Measurements from ENCODE around the gene RAI1. TPM values are rescaled to one million over a fixed set of nuclear protein-coding genes. Genes with fewer than 3 reads are reported as not detected.

RAI1 gene
- total RNA-seq, 3 donors from 2014 or later = 12.9 to 29.2 (median 17.0) TPM

GRCh38 chr17:17648762-17649161 lies 32.5 kb upstream of the RAI1 start:
- TF ChIP-seq, protein P1, sequence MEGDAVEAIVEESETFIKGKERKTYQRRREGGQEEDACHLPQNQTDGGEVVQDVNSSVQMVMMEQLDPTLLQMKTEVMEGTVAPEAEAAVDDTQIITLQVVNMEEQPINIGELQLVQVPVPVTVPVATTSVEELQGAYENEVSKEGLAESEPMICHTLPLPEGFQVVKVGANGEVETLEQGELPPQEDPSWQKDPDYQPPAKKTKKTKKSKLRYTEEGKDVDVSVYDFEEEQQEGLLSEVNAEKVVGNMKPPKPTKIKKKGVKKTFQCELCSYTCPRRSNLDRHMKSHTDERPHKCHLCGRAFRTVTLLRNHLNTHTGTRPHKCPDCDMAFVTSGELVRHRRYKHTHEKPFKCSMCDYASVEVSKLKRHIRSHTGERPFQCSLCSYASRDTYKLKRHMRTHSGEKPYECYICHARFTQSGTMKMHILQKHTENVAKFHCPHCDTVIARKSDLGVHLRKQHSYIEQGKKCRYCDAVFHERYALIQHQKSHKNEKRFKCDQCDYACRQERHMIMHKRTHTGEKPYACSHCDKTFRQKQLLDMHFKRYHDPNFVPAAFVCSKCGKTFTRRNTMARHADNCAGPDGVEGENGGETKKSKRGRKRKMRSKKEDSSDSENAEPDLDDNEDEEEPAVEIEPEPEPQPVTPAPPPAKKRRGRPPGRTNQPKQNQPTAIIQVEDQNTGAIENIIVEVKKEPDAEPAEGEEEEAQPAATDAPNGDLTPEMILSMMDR (IDR thresholded peaks at IDR 0.05) = no peak
- ATAC-seq = no peak
- DNase-seq = no peak
- intact Hi-C loops (cut with DNase I, micrococcal nuclease) = no loop called here
- H3K36me3 ChIP-seq (ENCODE audit: low read depth) = no peaks in the 10 kb centered on the region
- H3K4me1 ChIP-seq (ENCODE audit: low read depth) = no peaks in the 10 kb centered on the region
- no peaks in the 10 kb centered on the region for H3K9me3 ChIP-seq
- H3K4me3 ChIP-seq = no peak overlapping the region

DNA sequence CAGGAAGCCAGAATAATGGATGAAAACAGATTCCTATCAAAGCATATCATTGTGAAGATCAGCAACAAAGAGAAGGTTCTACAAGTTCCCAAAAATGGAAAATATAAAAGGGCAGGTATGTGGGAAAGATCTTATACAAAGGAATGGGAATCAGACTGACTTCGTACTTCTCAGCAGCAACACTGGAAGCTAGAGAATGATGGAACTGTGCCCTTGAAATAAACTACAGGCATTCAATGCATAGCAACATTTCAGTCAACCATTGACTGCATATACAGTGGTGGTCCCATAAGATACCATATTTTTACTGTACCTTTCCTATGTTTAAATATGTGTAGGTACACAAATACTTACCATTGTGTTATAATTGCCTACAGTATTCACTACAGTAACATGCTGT lies 30.3 kb upstream of the RAI1 start:
- Histone ChIP-seq H3K9me3 (no peaks in the 10 kb centered on the region), H3K36me3 (ENCODE audit: low read depth) (no peaks in the 10 kb centered on the region), H3K4me3 (no peak overlapping the region), H3K4me1 (ENCODE audit: low read depth) (no peaks in the 10 kb centered on the region)
- TF ChIP-seq, protein P1 (IDR thresholded peaks at IDR 0.05) = no peak
- intact Hi-C loops (cut with DNase I, micrococcal nuclease) = no loop called here
- no peak for ATAC-seq
- no peak for DNase-seq

- DNase-seq = no peak
- no peak for ATAC-seq
- no peaks in the 10 kb centered on the region for H3K36me3 ChIP-seq (ENCODE audit: low read depth)
- intact Hi-C loops (cut with DNase I, micrococcal nuclease) = no loop called here
- TF ChIP-seq, protein P1 (IDR thresholded peaks at IDR 0.05) = no peak
- H3K9me3 ChIP-seq = no peaks in the 10 kb centered on the region
- H3K4me3 ChIP-seq = no peak overlapping the region
- H3K4me1 ChIP-seq (ENCODE audit: low read depth) = no peaks in the 10 kb centered on the region
Observed at GRCh38 chr17:17653343-17653742, 27.9 kb upstream of the RAI1 start.

DNA sequence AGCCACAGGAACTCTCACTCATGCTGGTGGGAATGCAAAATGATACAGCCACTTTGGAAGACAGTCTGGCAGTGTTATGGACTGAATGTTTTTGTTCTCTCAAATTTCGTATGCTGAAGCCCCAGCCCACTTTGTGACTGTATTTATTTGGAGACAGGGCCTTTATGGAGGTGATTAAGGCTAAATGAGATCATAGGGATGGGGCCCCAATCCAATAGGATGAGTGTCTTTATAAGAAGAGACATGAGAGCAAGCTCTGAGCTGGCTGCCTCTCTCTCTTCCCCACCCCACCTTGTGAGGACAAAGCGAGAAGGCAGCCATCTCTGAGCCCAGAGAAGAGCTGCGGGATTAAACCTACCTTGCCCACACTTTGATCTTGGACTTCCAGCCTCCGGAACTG lies 21.9 kb upstream of the RAI1 start:
- Histone ChIP-seq H3K36me3 (ENCODE audit: low read depth) (no peaks in the 10 kb centered on the region), H3K4me1 (ENCODE audit: low read depth) (no peaks in the 10 kb centered on the region), H3K4me3 (no peak overlapping the region), H3K9me3 (peaks cover 8% of the 10 kb centered on the region)
- TF ChIP-seq, protein P1 (IDR thresholded peaks at IDR 0.05) = no peak
- ATAC-seq = no peak
- intact Hi-C loops (cut with DNase I, micrococcal nuclease) = no loop called here
- DNase-seq = no peak

DNA sequence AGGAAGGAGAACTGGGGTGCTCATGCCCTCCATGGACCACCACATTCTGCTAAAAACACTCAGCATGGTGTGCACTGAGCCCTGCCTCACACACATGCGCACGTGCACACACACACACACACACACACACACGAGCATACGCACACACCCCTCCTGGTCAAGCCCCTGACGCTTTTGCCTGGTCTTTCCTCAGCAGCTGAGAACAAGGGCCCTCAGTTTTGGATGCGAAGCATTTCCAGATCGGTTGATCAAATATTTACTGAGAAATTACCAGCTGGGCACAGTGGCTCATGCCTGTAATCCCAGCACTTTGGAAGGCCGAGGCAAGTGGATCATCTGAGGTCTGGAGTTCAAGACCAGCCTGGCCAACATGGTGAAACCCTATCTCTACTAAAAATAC lies 20.1 kb upstream of the RAI1 start:
- intact Hi-C loops (cut with DNase I, micrococcal nuclease) = no loop called here
- ATAC-seq (no peak), DNase-seq (no peak)
- no peaks in the 10 kb centered on the region for H3K36me3 ChIP-seq (ENCODE audit: low read depth)
- TF ChIP-seq, protein P1 (IDR thresholded peaks at IDR 0.05) = no peak
- H3K4me1 ChIP-seq (ENCODE audit: low read depth) = peaks cover 2% of the 10 kb centered on the region
- H3K9me3 ChIP-seq = peaks cover 8% of the 10 kb centered on the region
- H3K4me3 ChIP-seq = no peak overlapping the region

DNA sequence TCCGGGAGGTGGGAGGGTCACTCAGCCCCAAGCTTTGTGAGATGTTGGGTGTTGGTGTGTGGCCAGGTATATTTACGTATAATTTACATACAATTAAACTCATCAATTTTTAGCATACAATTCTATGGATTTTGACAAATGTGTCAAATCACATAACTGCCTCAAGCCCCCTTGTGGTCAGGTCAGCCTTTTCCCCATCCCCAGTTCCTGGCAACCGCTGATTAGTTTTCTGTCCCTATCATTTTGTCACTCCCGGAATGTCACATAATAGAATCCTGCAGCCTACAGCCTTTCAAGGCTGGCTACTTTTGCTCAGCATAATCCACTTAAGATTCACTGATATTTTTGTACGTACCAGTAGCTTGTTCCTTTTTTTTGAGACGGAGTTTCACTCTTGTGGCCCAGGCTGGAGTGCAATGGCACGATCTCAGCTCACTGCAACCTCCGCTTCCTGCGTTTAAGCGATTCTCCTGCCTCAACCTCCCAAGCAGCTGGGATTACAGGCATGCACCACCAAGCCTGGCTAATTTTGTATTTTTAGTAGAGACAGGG lies 19.3 kb upstream of the RAI1 start:
- TF ChIP-seq, protein P1 (IDR thresholded peaks at IDR 0.05) = no peak
- Histone ChIP-seq H3K4me1 (ENCODE audit: low read depth) (peaks cover 5% of the 10 kb centered on the region), H3K36me3 (ENCODE audit: low read depth) (no peaks in the 10 kb centered on the region), H3K9me3 (peaks cover 8% of the 10 kb centered on the region), H3K4me3 (no peak overlapping the region)
- intact Hi-C loops (cut with DNase I, micrococcal nuclease) = no loop called here
- DNase-seq (no peak), ATAC-seq (no peak)
